ENCODE data around the gene NAP1L5.

- TF ChIP-seq CTCF (conservative IDR thresholded peaks at IDR 0.05; ENCODE audit: low read length): no peak
- no peak for TF ChIP-seq EZH2phosphoT487 (IDR thresholded peaks at IDR 0.05; ENCODE audit: borderline replicate concordance, low read depth, low read length)
Observed at GRCh38 chr4:88725143-88725542, 27.5 kb upstream of the NAP1L5 start.
